SU-DHL-6 (cell line): ENCODE data around the gene RELCH.

Experiments used
- H2AFZ ChIP-seq: fragments of 200-600 bp; sonication (generic); 2 replicates; pipeline ENCODE4 v1.6.1; 2014; ENCODE audit warnings: low read depth, mild to moderate bottlenecking, moderate library complexity, mixed read lengths, antibody characterized with exemption, low read length; ENCODE audit not compliant: severe bottlenecking
- H3F3A ChIP-seq: fragments of 200-600 bp; shearing (Covaris generic); 2 replicates; pipeline ENCODE4 v1.6.0; 2016; ENCODE audit warnings: antibody characterized with exemption, mild to moderate bottlenecking; ENCODE audit not compliant: insufficient read depth
- H3K27ac ChIP-seq: fragments of 200-600 bp; sonication (generic); 2 replicates; pipeline ENCODE4 v1.5.1; 2016; ENCODE audit warnings: low read depth, mild to moderate bottlenecking, low read length, moderate library complexity, mixed read lengths
- H3K27me3 ChIP-seq: fragments of 200-600 bp; sonication (generic), shearing (Covaris generic); 2 replicates; pipeline ENCODE4 v1.6.0; 2014; ENCODE audit warnings: mild to moderate bottlenecking, low read length
- H3K36me3 ChIP-seq: fragments of 200-600 bp; sonication (generic); 2 replicates; pipeline ENCODE4 v1.6.1; 2014; ENCODE audit warnings: mild to moderate bottlenecking, low read length, mixed read lengths
- H3K4me2 ChIP-seq: fragments of 300-600, 200-600 bp; shearing (Covaris generic), sonication (generic); 2 replicates; pipeline ENCODE4 v1.6.0; 2014; ENCODE audit warnings: low read length, low read depth, mild to moderate bottlenecking; ENCODE audit not compliant: poor library complexity, severe bottlenecking
- H3K4me3 ChIP-seq: fragments of 200-600 bp; sonication (generic); 2 replicates; pipeline ENCODE4 v1.5.1; 2014; ENCODE audit warnings: antibody characterized with exemption, low read length, mild to moderate bottlenecking, mixed read lengths; ENCODE audit not compliant: insufficient read depth, poor library complexity, severe bottlenecking
- H3K79me2 ChIP-seq: fragments of 200-600 bp; sonication (generic); 2 replicates; pipeline ENCODE4 v1.6.1; 2014; ENCODE audit warnings: mild to moderate bottlenecking, low read length, moderate library complexity; ENCODE audit not compliant: insufficient read depth
- H3K9ac ChIP-seq: fragments of 200-600 bp; sonication (generic); 2 replicates; pipeline ENCODE4 v1.7.0; 2014; ENCODE audit warnings: mild to moderate bottlenecking, low read length
- H3K9me2 ChIP-seq: fragments of 200-600 bp; sonication (generic); replicated peaks from 2 replicates; pipeline ENCODE4 v1.6.1; 2014; ENCODE audit warnings: low read length; ENCODE audit not compliant: insufficient read depth
- H3K9me3 ChIP-seq: fragments of 200-600 bp; sonication (generic); 2 replicates; pipeline ENCODE4 v1.6.1; 2014; ENCODE audit warnings: low read length, mixed read lengths; ENCODE audit not compliant: insufficient read depth
- H4K20me1 ChIP-seq: fragments of 200-600 bp; sonication (generic); 2 replicates; pipeline ENCODE4 v1.6.1; 2014; ENCODE audit warnings: low read depth, mild to moderate bottlenecking, antibody characterized with exemption, low read length, moderate library complexity, mixed read lengths
- EZH2phosphoT487 ChIP-seq: fragments of 200-600 bp; sonication (generic), shearing (Covaris generic); conservative IDR thresholded peaks from 2 replicates; pipeline ENCODE4 v1.6.1; 2018; ENCODE audit warnings: mild to moderate bottlenecking, antibody characterized with exemption, low read length, moderate library complexity, mixed read lengths
- TF ChIP-seq, protein P1 (sequence below): fragments of 200-600 bp; sonication (generic); IDR thresholded peaks from one replicate; pipeline ENCODE4 v1.5.1; 2017; ENCODE audit warnings: antibody characterized with exemption, mild to moderate bottlenecking, low read length, moderate library complexity; ENCODE audit not compliant: insufficient read depth, poor library complexity, severe bottlenecking

The RELCH gene

DNA sequence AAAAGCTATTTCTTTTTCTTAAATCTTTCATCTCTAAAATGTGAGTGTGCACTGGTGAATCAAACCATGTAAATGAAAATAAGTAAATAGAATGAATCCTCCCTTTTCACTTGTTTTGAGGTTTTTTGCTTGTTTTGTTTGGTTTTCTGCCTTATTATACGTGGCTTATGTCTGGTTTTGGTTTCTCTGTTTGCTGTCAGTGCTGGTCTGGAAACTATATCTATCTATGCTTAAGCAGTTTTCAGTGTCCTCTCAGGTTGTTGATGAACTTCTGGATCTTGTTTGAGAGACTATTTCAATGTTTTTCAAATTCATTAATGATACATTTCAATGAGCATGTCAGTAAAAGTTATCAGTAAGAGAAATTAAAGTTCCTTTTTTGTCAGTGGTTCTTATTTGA, 90.0 kb downstream of the RELCH start:
- no peak overlapping the region for H2AFZ ChIP-seq
- H3F3A ChIP-seq = no peaks in the 10 kb centered on the region
- H3K9me2 ChIP-seq = no peaks in the 10 kb centered on the region
- no peaks in the 10 kb centered on the region for H3K9me3 ChIP-seq
- H3K27me3 ChIP-seq = no peaks in the 10 kb centered on the region
- no peak overlapping the region for H3K27ac ChIP-seq
- no peak overlapping the region for H3K9ac ChIP-seq
- H3K4me2 ChIP-seq = no peak overlapping the region
- no peaks in the 10 kb centered on the region for H3K79me2 ChIP-seq
- no peak for TF ChIP-seq EZH2phosphoT487
- TF ChIP-seq, protein P1, sequence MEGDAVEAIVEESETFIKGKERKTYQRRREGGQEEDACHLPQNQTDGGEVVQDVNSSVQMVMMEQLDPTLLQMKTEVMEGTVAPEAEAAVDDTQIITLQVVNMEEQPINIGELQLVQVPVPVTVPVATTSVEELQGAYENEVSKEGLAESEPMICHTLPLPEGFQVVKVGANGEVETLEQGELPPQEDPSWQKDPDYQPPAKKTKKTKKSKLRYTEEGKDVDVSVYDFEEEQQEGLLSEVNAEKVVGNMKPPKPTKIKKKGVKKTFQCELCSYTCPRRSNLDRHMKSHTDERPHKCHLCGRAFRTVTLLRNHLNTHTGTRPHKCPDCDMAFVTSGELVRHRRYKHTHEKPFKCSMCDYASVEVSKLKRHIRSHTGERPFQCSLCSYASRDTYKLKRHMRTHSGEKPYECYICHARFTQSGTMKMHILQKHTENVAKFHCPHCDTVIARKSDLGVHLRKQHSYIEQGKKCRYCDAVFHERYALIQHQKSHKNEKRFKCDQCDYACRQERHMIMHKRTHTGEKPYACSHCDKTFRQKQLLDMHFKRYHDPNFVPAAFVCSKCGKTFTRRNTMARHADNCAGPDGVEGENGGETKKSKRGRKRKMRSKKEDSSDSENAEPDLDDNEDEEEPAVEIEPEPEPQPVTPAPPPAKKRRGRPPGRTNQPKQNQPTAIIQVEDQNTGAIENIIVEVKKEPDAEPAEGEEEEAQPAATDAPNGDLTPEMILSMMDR = no peak
- no peaks in the 10 kb centered on the region for H4K20me1 ChIP-seq
- H3K4me3 ChIP-seq = no peak overlapping the region
- peaks cover 77% of the 10 kb centered on the region for H3K36me3 ChIP-seq

GRCh38 chr18:62279561-62279960, 92.5 kb downstream of the RELCH start:
- no peak overlapping the region for H3K9ac ChIP-seq

DNA sequence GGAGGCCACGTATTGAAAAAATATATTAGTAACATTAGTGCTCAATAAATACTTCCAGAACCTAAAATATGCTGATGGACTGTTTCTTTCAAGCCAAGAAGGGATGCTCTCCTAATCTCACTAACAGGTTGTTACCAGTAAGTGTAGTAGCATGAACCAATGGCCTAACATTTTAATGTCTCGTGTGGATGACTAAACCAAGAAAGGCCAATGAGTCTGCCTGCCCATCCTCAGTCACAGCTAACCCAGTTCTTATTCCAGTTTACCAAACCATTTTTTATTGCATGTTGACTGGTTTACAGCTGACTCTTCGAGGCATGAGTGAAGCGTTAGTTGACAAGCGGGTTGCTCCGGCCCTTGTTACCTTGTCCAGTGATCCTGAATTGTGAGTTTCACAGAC, 93.0 kb downstream of the RELCH start:
- Histone ChIP-seq H3K9ac (no peak overlapping the region), H3K27me3 (no peaks in the 10 kb centered on the region), H2AFZ (no peak overlapping the region), H3K4me2 (no peak overlapping the region), H3K27ac (no peak overlapping the region), H3K9me3 (no peaks in the 10 kb centered on the region), H3F3A (no peaks in the 10 kb centered on the region), H4K20me1 (no peaks in the 10 kb centered on the region), H3K4me3 (no peak overlapping the region), H3K36me3 (peaks cover 69% of the 10 kb centered on the region), H3K79me2 (no peaks in the 10 kb centered on the region), H3K9me2 (no peaks in the 10 kb centered on the region)
- TF ChIP-seq, protein P1 = no peak
- TF ChIP-seq EZH2phosphoT487 = no peak

More at GRCh38 chr18:62279561-62279960, 92.5 kb downstream of the RELCH start:
- no peaks in the 10 kb centered on the region for H3K9me3 ChIP-seq
- no peaks in the 10 kb centered on the region for H3F3A ChIP-seq
- no peaks in the 10 kb centered on the region for H3K9me2 ChIP-seq
- no peak overlapping the region for H3K4me3 ChIP-seq
- H3K27me3 ChIP-seq = no peaks in the 10 kb centered on the region
- H3K36me3 ChIP-seq = peaks cover 72% of the 10 kb centered on the region
- H2AFZ ChIP-seq = no peak overlapping the region
- H3K4me2 ChIP-seq = no peak overlapping the region
- H4K20me1 ChIP-seq = no peaks in the 10 kb centered on the region
- H3K79me2 ChIP-seq = no peaks in the 10 kb centered on the region
- TF ChIP-seq, protein P1 = no peak
- TF ChIP-seq EZH2phosphoT487 = no peak
- no peak overlapping the region for H3K27ac ChIP-seq

DNA sequence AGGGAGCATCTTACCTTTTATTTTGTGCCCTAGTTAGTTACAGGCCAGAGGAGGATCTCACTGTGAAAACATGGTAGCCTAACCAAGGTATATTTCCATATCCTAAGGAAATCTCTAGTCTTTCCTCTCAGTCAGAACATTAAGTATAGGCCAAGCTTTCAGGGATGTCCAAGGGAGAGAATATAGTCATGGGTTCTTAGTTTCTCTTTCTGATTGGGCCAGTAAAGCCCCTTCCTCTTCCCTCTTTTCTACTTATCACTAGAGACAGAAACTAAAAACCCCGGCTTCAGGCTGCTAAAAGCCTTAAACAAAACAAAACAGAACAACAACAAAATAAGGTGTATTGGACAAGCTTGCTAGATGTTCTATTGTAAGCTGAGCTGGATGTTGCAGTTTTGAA, 93.7 kb downstream of the RELCH start:
- Histone ChIP-seq H2AFZ (no peak overlapping the region), H3K9me3 (no peaks in the 10 kb centered on the region), H3K27ac (no peak overlapping the region), H3K79me2 (no peaks in the 10 kb centered on the region), H3K27me3 (no peaks in the 10 kb centered on the region), H4K20me1 (no peaks in the 10 kb centered on the region), H3K9ac (no peak overlapping the region), H3F3A (no peaks in the 10 kb centered on the region), H3K9me2 (no peaks in the 10 kb centered on the region), H3K4me3 (no peak overlapping the region), H3K4me2 (no peak overlapping the region), H3K36me3 (peaks cover 67% of the 10 kb centered on the region)
- TF ChIP-seq, protein P1 = no peak
- TF ChIP-seq EZH2phosphoT487 = no peak
